Measurements from ENCODE around the gene WDR93. TPM values are rescaled to one million over a fixed set of nuclear protein-coding genes. Genes with fewer than 3 reads are reported as not detected.
A peak's percentile ranks its signal among the peaks of the same experiment; 100 is the strongest.

The WDR93 gene
- total RNA-seq, 1 experiment from 2014 or later: not detected

GRCh38 chr15:89666184-89666857, 24.3 kb upstream of the WDR93 start:
- H3K36me3 Mint-ChIP-seq: no peaks in the 10 kb centered on the region
- peaks cover 17% of the 10 kb centered on the region for H3K27me3 Mint-ChIP-seq (ENCODE audit: low read depth)
- ChIA-PET POLR2A (no interaction called here), CTCF (interaction anchor here (1.0 to 2.0 kb wide), 4 partner anchors 19 to 208 kb away, joined by 3 to 17 read pairs (median 4); no protein-coding TSS in a partner anchor)
- H3K4me3 Mint-ChIP-seq: peak overlapping the region; percentile 52
- DNase-seq (ENCODE audit: low spot score) (no peak), ATAC-seq (peak; percentile 15)
- no peaks in the 10 kb centered on the region for H3K9me3 Mint-ChIP-seq
- H3K4me1 Mint-ChIP-seq: peaks cover 14% of the 10 kb centered on the region
- H3K27ac Mint-ChIP-seq: no peak overlapping the region
- TF ChIP-seq TP53 (CRISPR knock-in tag; IDR thresholded peaks at IDR 0.05) (no peak), CREB1 (CRISPR knock-in tag; IDR thresholded peaks at IDR 0.05) (no peak), TCF7 (CRISPR knock-in tag; IDR thresholded peaks at IDR 0.05; ENCODE audit: low read depth) (no peak), ESRRA (CRISPR knock-in tag; IDR thresholded peaks at IDR 0.05; ENCODE audit: borderline replicate concordance) (no peak), CREM (CRISPR knock-in tag; IDR thresholded peaks at IDR 0.05) (no peak), SMAD4 (CRISPR knock-in tag; IDR thresholded peaks at IDR 0.05) (no peak), NFATC4 (CRISPR knock-in tag; IDR thresholded peaks at IDR 0.05) (no peak), ZNF416 (CRISPR knock-in tag; IDR thresholded peaks at IDR 0.05) (no peak)
- TF ChIP-seq, protein P1, sequence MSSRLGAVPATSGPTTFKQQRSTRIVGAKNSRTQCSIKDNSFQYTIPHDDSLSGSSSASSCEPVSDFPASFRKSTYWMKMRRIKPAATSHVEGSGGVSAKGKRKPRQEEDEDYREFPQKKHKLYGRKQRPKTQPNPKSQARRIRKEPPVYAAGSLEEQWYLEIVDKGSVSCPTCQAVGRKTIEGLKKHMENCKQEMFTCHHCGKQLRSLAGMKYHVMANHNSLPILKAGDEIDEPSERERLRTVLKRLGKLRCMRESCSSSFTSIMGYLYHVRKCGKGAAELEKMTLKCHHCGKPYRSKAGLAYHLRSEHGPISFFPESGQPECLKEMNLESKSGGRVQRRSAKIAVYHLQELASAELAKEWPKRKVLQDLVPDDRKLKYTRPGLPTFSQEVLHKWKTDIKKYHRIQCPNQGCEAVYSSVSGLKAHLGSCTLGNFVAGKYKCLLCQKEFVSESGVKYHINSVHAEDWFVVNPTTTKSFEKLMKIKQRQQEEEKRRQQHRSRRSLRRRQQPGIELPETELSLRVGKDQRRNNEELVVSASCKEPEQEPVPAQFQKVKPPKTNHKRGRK (CRISPR knock-in tag; IDR thresholded peaks at IDR 0.05; ENCODE audit: borderline replicate concordance): no peak
- TF ChIP-seq, protein P2, sequence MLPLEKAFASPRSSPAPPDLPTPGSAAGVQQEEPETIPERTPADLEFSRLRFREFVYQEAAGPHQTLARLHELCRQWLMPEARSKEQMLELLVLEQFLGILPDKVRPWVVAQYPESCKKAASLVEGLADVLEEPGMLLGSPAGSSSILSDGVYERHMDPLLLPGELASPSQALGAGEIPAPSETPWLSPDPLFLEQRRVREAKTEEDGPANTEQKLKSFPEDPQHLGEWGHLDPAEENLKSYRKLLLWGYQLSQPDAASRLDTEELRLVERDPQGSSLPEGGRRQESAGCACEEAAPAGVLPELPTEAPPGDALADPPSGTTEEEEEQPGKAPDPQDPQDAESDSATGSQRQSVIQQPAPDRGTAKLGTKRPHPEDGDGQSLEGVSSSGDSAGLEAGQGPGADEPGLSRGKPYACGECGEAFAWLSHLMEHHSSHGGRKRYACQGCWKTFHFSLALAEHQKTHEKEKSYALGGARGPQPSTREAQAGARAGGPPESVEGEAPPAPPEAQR (CRISPR knock-in tag; IDR thresholded peaks at IDR 0.05): no peak

DNA sequence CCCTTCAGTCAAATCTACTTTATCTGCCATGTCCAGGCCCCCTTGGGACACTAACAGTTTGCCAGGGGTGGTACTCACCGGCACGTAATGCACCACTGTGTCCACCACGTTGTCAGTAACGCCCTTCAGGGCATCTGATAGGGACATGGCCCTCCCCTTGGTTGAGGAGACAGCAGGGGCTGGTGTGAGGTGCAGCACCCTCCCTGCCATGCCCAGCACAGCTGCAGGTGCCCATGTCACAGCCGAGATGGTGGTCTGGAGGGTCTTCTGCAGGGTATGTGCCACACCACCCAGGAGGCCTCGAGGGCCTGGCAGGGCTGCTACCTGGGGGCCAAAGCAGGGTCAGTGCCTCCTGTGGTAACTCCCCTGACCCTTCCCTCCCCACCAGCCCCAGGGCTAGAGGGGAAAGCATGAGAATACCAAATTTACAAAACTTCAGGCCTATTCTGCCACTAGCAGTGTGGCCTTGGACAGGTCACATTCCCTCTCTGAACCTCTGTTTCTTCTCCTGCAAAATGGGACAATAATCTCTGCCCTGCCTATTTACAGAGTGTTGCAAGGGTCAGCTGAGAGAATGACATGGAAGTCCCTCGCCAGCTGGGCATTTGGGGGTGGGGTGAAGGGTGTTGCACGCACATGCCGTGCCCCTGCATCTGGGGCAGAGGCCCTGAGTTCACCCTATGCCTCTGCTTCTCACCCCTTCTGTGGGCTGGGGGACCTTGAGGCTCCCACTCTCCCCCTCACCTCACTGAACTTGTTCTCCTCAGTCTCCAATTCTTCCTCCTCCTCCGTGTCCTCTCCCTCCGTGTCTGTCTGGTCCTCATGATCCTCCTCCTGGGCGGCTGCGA, 23.5 kb upstream of the WDR93 start:
- ChIA-PET POLR2A (no interaction called here), CTCF (interaction anchor here (2.0 kb wide), 1 partner anchor 19 kb away, joined by 17 read pairs; no protein-coding TSS in a partner anchor)
- Mint-ChIP-seq H3K9me3 (no peaks in the 10 kb centered on the region), H3K27ac (no peak overlapping the region), H3K27me3 (ENCODE audit: low read depth) (peaks cover 17% of the 10 kb centered on the region), H3K4me3 (no peak overlapping the region), H3K4me1 (peaks cover 14% of the 10 kb centered on the region), H3K36me3 (no peaks in the 10 kb centered on the region)
- TF ChIP-seq ETV6 (CRISPR knock-in tag; IDR thresholded peaks at IDR 0.05): no peak
- no peak for TF ChIP-seq SMAD3 (CRISPR knock-in tag; IDR thresholded peaks at IDR 0.05; ENCODE audit: borderline replicate concordance)
- TF ChIP-seq JAZF1 (CRISPR knock-in tag; IDR thresholded peaks at IDR 0.05): no peak
- TF ChIP-seq SP1 (CRISPR knock-in tag; conservative IDR thresholded peaks at IDR 0.05): no peak
- TF ChIP-seq, protein P1 (CRISPR knock-in tag; IDR thresholded peaks at IDR 0.05; ENCODE audit: borderline replicate concordance): no peak
- no peak for TF ChIP-seq OVOL2 (CRISPR knock-in tag; IDR thresholded peaks at IDR 0.05; ENCODE audit: borderline replicate concordance)
- TF ChIP-seq, protein P3, sequence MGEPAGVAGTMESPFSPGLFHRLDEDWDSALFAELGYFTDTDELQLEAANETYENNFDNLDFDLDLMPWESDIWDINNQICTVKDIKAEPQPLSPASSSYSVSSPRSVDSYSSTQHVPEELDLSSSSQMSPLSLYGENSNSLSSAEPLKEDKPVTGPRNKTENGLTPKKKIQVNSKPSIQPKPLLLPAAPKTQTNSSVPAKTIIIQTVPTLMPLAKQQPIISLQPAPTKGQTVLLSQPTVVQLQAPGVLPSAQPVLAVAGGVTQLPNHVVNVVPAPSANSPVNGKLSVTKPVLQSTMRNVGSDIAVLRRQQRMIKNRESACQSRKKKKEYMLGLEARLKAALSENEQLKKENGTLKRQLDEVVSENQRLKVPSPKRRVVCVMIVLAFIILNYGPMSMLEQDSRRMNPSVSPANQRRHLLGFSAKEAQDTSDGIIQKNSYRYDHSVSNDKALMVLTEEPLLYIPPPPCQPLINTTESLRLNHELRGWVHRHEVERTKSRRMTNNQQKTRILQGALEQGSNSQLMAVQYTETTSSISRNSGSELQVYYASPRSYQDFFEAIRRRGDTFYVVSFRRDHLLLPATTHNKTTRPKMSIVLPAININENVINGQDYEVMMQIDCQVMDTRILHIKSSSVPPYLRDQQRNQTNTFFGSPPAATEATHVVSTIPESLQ (CRISPR knock-in tag; IDR thresholded peaks at IDR 0.05): no peak
- ATAC-seq: no peak
- no peak for DNase-seq (ENCODE audit: low spot score)

All from WTC11 (cell line).